Measurements from ENCODE around the gene ABCA1.

DNA sequence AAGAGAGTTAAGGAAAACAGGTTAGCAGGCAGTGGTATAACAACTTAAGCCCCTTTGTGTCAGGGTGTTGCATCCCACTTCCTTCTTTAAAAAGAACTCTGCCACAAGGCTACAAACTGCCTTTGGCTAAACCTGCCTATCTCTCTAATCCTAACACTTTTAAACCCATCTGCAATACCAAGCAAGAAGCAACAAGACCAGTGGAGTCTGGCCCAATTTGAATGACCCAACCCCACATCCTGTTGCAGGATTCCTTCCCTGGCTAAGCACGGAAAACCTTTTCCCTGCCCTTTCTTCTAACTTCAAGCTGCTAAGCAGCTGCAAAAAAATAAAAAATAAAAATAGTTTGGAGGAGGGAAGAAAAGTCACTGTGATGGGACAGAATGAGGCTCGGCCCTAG is 27.1 kb downstream of the ABCA1 start:
- TF ChIP-seq EP300 (IDR thresholded peaks at IDR 0.05) (no peak), POLR2A (IDR thresholded peaks at IDR 0.05) (no peak)
- TF ChIP-seq, protein P1, sequence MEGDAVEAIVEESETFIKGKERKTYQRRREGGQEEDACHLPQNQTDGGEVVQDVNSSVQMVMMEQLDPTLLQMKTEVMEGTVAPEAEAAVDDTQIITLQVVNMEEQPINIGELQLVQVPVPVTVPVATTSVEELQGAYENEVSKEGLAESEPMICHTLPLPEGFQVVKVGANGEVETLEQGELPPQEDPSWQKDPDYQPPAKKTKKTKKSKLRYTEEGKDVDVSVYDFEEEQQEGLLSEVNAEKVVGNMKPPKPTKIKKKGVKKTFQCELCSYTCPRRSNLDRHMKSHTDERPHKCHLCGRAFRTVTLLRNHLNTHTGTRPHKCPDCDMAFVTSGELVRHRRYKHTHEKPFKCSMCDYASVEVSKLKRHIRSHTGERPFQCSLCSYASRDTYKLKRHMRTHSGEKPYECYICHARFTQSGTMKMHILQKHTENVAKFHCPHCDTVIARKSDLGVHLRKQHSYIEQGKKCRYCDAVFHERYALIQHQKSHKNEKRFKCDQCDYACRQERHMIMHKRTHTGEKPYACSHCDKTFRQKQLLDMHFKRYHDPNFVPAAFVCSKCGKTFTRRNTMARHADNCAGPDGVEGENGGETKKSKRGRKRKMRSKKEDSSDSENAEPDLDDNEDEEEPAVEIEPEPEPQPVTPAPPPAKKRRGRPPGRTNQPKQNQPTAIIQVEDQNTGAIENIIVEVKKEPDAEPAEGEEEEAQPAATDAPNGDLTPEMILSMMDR (IDR thresholded peaks at IDR 0.05) = no peak
